ENCODE results near the gene SNCAIP. TPM values are rescaled to one million over a fixed set of nuclear protein-coding genes. Genes with fewer than 3 reads are reported as not detected.
A peak's percentile ranks its signal among the peaks of the same experiment; 100 is the strongest.

Gene SNCAIP
- 10.4 TPM for polyA plus RNA-seq (2013, experiment 1 of 2)
- polyA plus RNA-seq (2013, experiment 2 of 2): 10.8 TPM

DNA sequence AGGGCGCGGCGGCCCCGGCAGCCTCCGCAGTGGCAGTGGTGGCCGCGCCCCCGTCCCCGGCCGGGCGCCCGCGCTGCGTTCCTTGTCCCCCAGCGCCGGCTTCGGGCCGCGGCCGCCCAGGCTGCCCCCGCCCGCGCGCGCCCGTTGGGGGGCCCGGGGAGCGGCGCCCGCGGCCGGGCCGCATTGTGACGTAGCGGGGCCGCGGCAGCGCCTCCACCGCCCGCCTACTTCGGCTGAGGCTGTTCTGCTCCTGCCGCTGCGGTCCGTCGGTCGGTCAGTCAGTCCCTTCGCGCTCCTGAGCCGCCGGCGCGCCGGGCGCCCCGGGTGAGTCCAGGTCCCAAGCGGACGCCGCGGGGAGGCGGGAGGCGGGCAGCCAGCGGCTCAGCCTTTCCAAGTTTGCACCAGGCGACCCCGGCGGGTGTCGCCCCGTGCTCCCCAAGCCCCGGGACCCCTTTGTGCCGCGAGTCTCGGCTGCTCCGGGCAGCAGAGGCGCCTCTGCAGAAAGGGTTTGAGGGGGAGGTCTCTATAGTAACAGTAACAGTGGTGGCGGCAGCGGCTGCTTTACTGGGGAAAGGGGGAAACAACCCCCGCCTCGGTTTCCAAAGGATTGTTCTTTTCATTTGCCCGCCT is at the start of gene SNCAIP:
TSS of gene SNCAIP (plus strand) at position 277 of the 630 bp plus-strand sequence. CDS start 78,898 bp downstream, outside the sequence.
- peak within 1 kb of the TSS; percentile 95 for H3K4me2 ChIP-seq (ENCODE audit: insufficient read depth, low read length, poor library complexity, severe bottlenecking)
- peak within 1 kb of the TSS; percentile 78 for H3K14ac ChIP-seq (ENCODE audit: low read length)
- peak; percentile 59 for DNase-seq (ENCODE audit: low spot score)
- peak within 1 kb of the TSS; percentile 94 for H3K18ac ChIP-seq (ENCODE audit: low read length)
- H3K4me3 ChIP-seq (ENCODE audit: low read length in 2 of 2): peak within 1 kb of the TSS; percentile 54 to 91
- H3K79me1 ChIP-seq (ENCODE audit: low read depth, low read length): no peaks in the 10 kb centered on the region
- H2BK15ac ChIP-seq (ENCODE audit: low read length): no peak within 1 kb of the TSS
- no CpG with 5 or more reads among the region's 78 CpGs for WGBS, 2 donors (ENCODE audit: extremely low coverage in 2 of 2, insufficient read length in 2 of 2, insufficient replicate concordance in 1 of 2)
- no peaks in the 10 kb centered on the region for H3K36me3 ChIP-seq (replicated peaks in 1 of 2; ENCODE audit: control insufficient read depth in 2 of 2, insufficient read depth in 2 of 2, low read length in 2 of 2)
- no peak within 1 kb of the TSS for H3K27ac ChIP-seq (replicated peaks; ENCODE audit: low read length)
- peak within 1 kb of the TSS; percentile 36 for H2BK120ac ChIP-seq (ENCODE audit: low read depth, low read length)
- H3K4me1 ChIP-seq (ENCODE audit: control insufficient read depth in 2 of 2, insufficient read depth in 1 of 2, low read depth in 1 of 2, low read length in 2 of 2): peaks cover 0 to 3% of the 10 kb centered on the region in 2 donors
- H4K8ac ChIP-seq (ENCODE audit: low read depth, low read length): no peak within 1 kb of the TSS
- no peak within 1 kb of the TSS for H3K4ac ChIP-seq (ENCODE audit: low read length)
- peak within 1 kb of the TSS; percentile 23 for H3K23ac ChIP-seq (ENCODE audit: low read depth, low read length, poor library complexity)
- peaks cover 0 to 54% (median 8%) of the 10 kb centered on the region in 3 experiments for H3K27me3 ChIP-seq (ENCODE audit: control insufficient read depth in 3 of 3, insufficient read depth in 3 of 3, low read depth in 1 of 3, low read length in 3 of 3)
- no peaks in the 10 kb centered on the region for H3K9me3 ChIP-seq (replicated peaks in 1 of 2; ENCODE audit: control insufficient read depth in 2 of 2, insufficient read depth in 1 of 2, low read depth in 1 of 2, low read length in 2 of 2)
- peak within 1 kb of the TSS; percentile 72 for H3K9ac ChIP-seq (ENCODE audit: low read depth, low read length, poor library complexity)
- peak within 1 kb of the TSS; percentile 67 for H2BK5ac ChIP-seq (ENCODE audit: low read length)
- peak within 1 kb of the TSS; percentile 7 for H2BK12ac ChIP-seq (ENCODE audit: low read length)
- peak within 1 kb of the TSS; percentile 98 for H2AFZ ChIP-seq (ENCODE audit: low read length)
- H4K91ac ChIP-seq (ENCODE audit: low read depth, low read length, poor library complexity): no peak within 1 kb of the TSS
- peak within 1 kb of the TSS; percentile 39 for H2AK5ac ChIP-seq (ENCODE audit: low read depth, low read length)

DNA sequence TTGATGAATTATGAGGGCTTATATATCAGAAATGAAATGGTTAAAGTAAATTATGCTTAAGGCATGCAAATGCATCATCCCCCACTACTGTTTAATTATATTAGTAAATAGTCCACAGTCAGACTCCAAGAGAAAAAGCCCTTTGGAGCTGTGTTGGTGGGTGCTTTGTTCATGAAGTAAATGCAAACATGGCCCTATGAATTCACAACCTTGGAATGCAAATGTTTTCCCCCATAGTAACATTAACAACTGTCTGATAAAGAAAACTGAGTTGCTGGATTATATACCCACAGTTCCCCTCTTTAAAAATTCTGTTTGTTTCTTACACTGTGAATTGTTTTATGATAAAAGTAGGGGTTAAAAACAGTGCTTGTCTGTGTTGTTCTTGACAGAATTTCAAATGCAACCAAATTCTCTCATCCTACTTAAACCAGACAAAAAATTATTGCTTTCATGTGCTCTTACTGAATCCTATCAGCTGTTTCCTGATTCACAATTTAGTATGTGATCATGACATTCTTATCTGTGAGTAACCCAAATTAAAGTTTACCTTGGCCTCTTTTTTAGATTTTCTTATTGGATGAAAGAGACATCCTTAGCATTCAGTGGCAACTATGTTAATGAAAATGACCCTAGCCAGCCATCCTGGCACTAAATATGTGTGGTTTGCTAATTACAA is 48.5 kb upstream of the SNCAIP start:
- no peak overlapping the region for H4K8ac ChIP-seq (ENCODE audit: low read depth, low read length)
- H3K23ac ChIP-seq (ENCODE audit: low read depth, low read length, poor library complexity): no peak overlapping the region
- H3K9me3 ChIP-seq (replicated peaks in 1 of 2; ENCODE audit: control insufficient read depth in 2 of 2, insufficient read depth in 1 of 2, low read depth in 1 of 2, low read length in 2 of 2): no peaks in the 10 kb centered on the region
- H2BK5ac ChIP-seq (ENCODE audit: low read length): no peak overlapping the region
- H3K14ac ChIP-seq (ENCODE audit: low read length): no peak overlapping the region
- no peak overlapping the region for H2BK15ac ChIP-seq (ENCODE audit: low read length)
- no peak overlapping the region for H3K4me3 ChIP-seq (ENCODE audit: low read length in 2 of 2)
- H3K4me1 ChIP-seq (ENCODE audit: control insufficient read depth in 2 of 2, insufficient read depth in 1 of 2, low read depth in 1 of 2, low read length in 2 of 2): peaks cover 0 to 10% of the 10 kb centered on the region in 2 donors
- no peak overlapping the region for H2BK12ac ChIP-seq (ENCODE audit: low read length)
- H3K36me3 ChIP-seq (replicated peaks in 1 of 2; ENCODE audit: control insufficient read depth in 2 of 2, insufficient read depth in 2 of 2, low read length in 2 of 2): no peaks in the 10 kb centered on the region
- DNase-seq (ENCODE audit: low spot score): no peak
- H3K27me3 ChIP-seq (ENCODE audit: control insufficient read depth in 3 of 3, insufficient read depth in 3 of 3, low read depth in 1 of 3, low read length in 3 of 3): no peaks in the 10 kb centered on the region
- no peak overlapping the region for H2BK120ac ChIP-seq (ENCODE audit: low read depth, low read length)
- no peak overlapping the region for H3K4me2 ChIP-seq (ENCODE audit: insufficient read depth, low read length, poor library complexity, severe bottlenecking)
- H3K18ac ChIP-seq (ENCODE audit: low read length): no peak overlapping the region
- H2AK5ac ChIP-seq (ENCODE audit: low read depth, low read length): no peak overlapping the region
- H2AFZ ChIP-seq (ENCODE audit: low read length): no peak overlapping the region
- no peak overlapping the region for H3K9ac ChIP-seq (ENCODE audit: low read depth, low read length, poor library complexity)
- no peaks in the 10 kb centered on the region for H3K79me1 ChIP-seq (ENCODE audit: low read depth, low read length)
- no peak overlapping the region for H3K27ac ChIP-seq (replicated peaks; ENCODE audit: low read length)
- H3K4ac ChIP-seq (ENCODE audit: low read length): no peak overlapping the region
- no peak overlapping the region for H4K91ac ChIP-seq (ENCODE audit: low read depth, low read length, poor library complexity)

GRCh38 chr5:122264610-122265009 is 47.4 kb upstream of the SNCAIP start:
- Histone ChIP-seq H3K36me3 (replicated peaks in 1 of 2; ENCODE audit: control insufficient read depth in 2 of 2, insufficient read depth in 2 of 2, low read length in 2 of 2) (no peaks in the 10 kb centered on the region), H3K4me1 (ENCODE audit: control insufficient read depth in 2 of 2, insufficient read depth in 1 of 2, low read depth in 1 of 2, low read length in 2 of 2) (peaks cover 0 to 10% of the 10 kb centered on the region in 2 donors), H3K4me2 (ENCODE audit: insufficient read depth, low read length, poor library complexity, severe bottlenecking) (no peak overlapping the region), H3K18ac (ENCODE audit: low read length) (no peak overlapping the region), H3K23ac (ENCODE audit: low read depth, low read length, poor library complexity) (no peak overlapping the region), H3K9ac (ENCODE audit: low read depth, low read length, poor library complexity) (no peak overlapping the region), H3K27ac (replicated peaks; ENCODE audit: low read length) (peak overlapping the region; percentile 19), H2BK12ac (ENCODE audit: low read length) (no peak overlapping the region), H2BK5ac (ENCODE audit: low read length) (no peak overlapping the region), H3K79me1 (ENCODE audit: low read depth, low read length) (no peaks in the 10 kb centered on the region), H3K27me3 (ENCODE audit: control insufficient read depth in 3 of 3, insufficient read depth in 3 of 3, low read depth in 1 of 3, low read length in 3 of 3) (no peaks in the 10 kb centered on the region), H3K4ac (ENCODE audit: low read length) (no peak overlapping the region), H3K14ac (ENCODE audit: low read length) (no peak overlapping the region), H4K91ac (ENCODE audit: low read depth, low read length, poor library complexity) (no peak overlapping the region), H2BK15ac (ENCODE audit: low read length) (no peak overlapping the region), H2AK5ac (ENCODE audit: low read depth, low read length) (no peak overlapping the region), H3K4me3 (ENCODE audit: low read length in 2 of 2) (no peak overlapping the region), H3K9me3 (replicated peaks in 1 of 2; ENCODE audit: control insufficient read depth in 2 of 2, insufficient read depth in 1 of 2, low read depth in 1 of 2, low read length in 2 of 2) (no peaks in the 10 kb centered on the region), H2BK120ac (ENCODE audit: low read depth, low read length) (no peak overlapping the region), H2AFZ (ENCODE audit: low read length) (no peak overlapping the region), H4K8ac (ENCODE audit: low read depth, low read length) (no peak overlapping the region)
- no peak for DNase-seq (ENCODE audit: low spot score)

GRCh38 chr5:122267185-122267584 is 44.9 kb upstream of the SNCAIP start:
- DNase-seq (ENCODE audit: low spot score): no peak
- no peak overlapping the region for H2BK5ac ChIP-seq (ENCODE audit: low read length)
- H3K27me3 ChIP-seq (ENCODE audit: control insufficient read depth in 3 of 3, insufficient read depth in 3 of 3, low read depth in 1 of 3, low read length in 3 of 3): no peaks in the 10 kb centered on the region
- no peak overlapping the region for H3K9ac ChIP-seq (ENCODE audit: low read depth, low read length, poor library complexity)
- H3K23ac ChIP-seq (ENCODE audit: low read depth, low read length, poor library complexity): no peak overlapping the region
- WGBS, 2 donors (ENCODE audit: extremely low coverage in 2 of 2, insufficient read length in 2 of 2, insufficient replicate concordance in 1 of 2): no CpG with 5 or more reads among the region's 6 CpGs
- H3K4me3 ChIP-seq (ENCODE audit: low read length in 2 of 2): no peak overlapping the region
- no peaks in the 10 kb centered on the region for H3K36me3 ChIP-seq (replicated peaks in 1 of 2; ENCODE audit: control insufficient read depth in 2 of 2, insufficient read depth in 2 of 2, low read length in 2 of 2)
- H2BK120ac ChIP-seq (ENCODE audit: low read depth, low read length): no peak overlapping the region
- no peak overlapping the region for H2AK5ac ChIP-seq (ENCODE audit: low read depth, low read length)
- H2BK12ac ChIP-seq (ENCODE audit: low read length): no peak overlapping the region
- peaks cover 0 to 10% of the 10 kb centered on the region in 2 donors for H3K4me1 ChIP-seq (ENCODE audit: control insufficient read depth in 2 of 2, insufficient read depth in 1 of 2, low read depth in 1 of 2, low read length in 2 of 2)
- H2AFZ ChIP-seq (ENCODE audit: low read length): no peak overlapping the region
- no peak overlapping the region for H3K4ac ChIP-seq (ENCODE audit: low read length)
- H3K27ac ChIP-seq (replicated peaks; ENCODE audit: low read length): no peak overlapping the region
- no peaks in the 10 kb centered on the region for H3K9me3 ChIP-seq (replicated peaks in 1 of 2; ENCODE audit: control insufficient read depth in 2 of 2, insufficient read depth in 1 of 2, low read depth in 1 of 2, low read length in 2 of 2)
- H3K18ac ChIP-seq (ENCODE audit: low read length): no peak overlapping the region
- H2BK15ac ChIP-seq (ENCODE audit: low read length): no peak overlapping the region
- no peak overlapping the region for H3K14ac ChIP-seq (ENCODE audit: low read length)
- no peak overlapping the region for H3K4me2 ChIP-seq (ENCODE audit: insufficient read depth, low read length, poor library complexity, severe bottlenecking)
- no peak overlapping the region for H4K91ac ChIP-seq (ENCODE audit: low read depth, low read length, poor library complexity)
- no peaks in the 10 kb centered on the region for H3K79me1 ChIP-seq (ENCODE audit: low read depth, low read length)
- no peak overlapping the region for H4K8ac ChIP-seq (ENCODE audit: low read depth, low read length)
